ENCODE results near the gene LAMA2.

- TF ChIP-seq POLR2A (IDR thresholded peaks at IDR 0.05; ENCODE audit: low read length), result no peak
- TF ChIP-seq GATA1 (IDR thresholded peaks at IDR 0.05; ENCODE audit: low read depth, low read length), result no peak
Measured at GRCh38 chr6:129536271-129536670, 653.3 kb downstream of the LAMA2 start.

All from erythroblast (primary cell).